ENCODE results near the gene CADPS. TPM values are rescaled to one million over a fixed set of nuclear protein-coding genes. Genes with fewer than 3 reads are reported as not detected.

The CADPS gene
- total RNA-seq, 3 donors from 2014 or later (not counting 1 experiment from before 2014, with no cell fraction given), result not detected

GRCh38 chr3:62615258-62615849 lies 259.9 kb downstream of the CADPS start:
- Histone ChIP-seq H3K4me1 (ENCODE audit: control insufficient read depth, insufficient read depth, low read length) (no peaks in the 10 kb centered on the region), H3K4me3 (ENCODE audit: low read length) (no peak overlapping the region), H3K36me3 (ENCODE audit: control insufficient read depth, insufficient read depth, low read length) (no peaks in the 10 kb centered on the region), H3K27me3 (ENCODE audit: control insufficient read depth, insufficient read depth, low read length) (no peaks in the 10 kb centered on the region), H3K9me3 (ENCODE audit: control insufficient read depth, insufficient read depth, low read length) (no peaks in the 10 kb centered on the region), H3K27ac (ENCODE audit: low read length) (no peak overlapping the region)
- Mint-ChIP-seq H3K4me1 (no peaks in the 10 kb centered on the region), H3K4me3 (no peak overlapping the region), H3K27me3 (ENCODE audit: low read depth in 2 of 2) (no peaks in the 10 kb centered on the region), H3K36me3 (no peaks in the 10 kb centered on the region), H3K27ac (no peak overlapping the region), H3K9me3 (peaks cover 8 to 10% of the 10 kb centered on the region in 2 donors)
- ATAC-seq (no peak), DNase-seq (no peak)
- intact Hi-C loops (cut with micrococcal nuclease), result no loop called here
- no peak for TF ChIP-seq CTCF (IDR thresholded peaks at IDR 0.05)
- 55% methylated on average over 4 of the region's 5 CpGs for WGBS (ENCODE audit: insufficient coverage)

GRCh38 chr3:62614527-62614926 lies 260.7 kb downstream of the CADPS start:
- no peaks in the 10 kb centered on the region for H3K9me3 ChIP-seq (ENCODE audit: control insufficient read depth, insufficient read depth, low read length)
- no peak overlapping the region for H3K27ac Mint-ChIP-seq
- H3K27me3 Mint-ChIP-seq (ENCODE audit: low read depth in 2 of 2), result no peaks in the 10 kb centered on the region
- no peaks in the 10 kb centered on the region for H3K4me1 Mint-ChIP-seq
- H3K9me3 Mint-ChIP-seq, result peaks cover 8 to 10% of the 10 kb centered on the region in 2 donors
- no peak for ATAC-seq
- intact Hi-C loops (cut with micrococcal nuclease), result no loop called here
- TF ChIP-seq CTCF (IDR thresholded peaks at IDR 0.05), result no peak
- H3K4me1 ChIP-seq (ENCODE audit: control insufficient read depth, insufficient read depth, low read length), result no peaks in the 10 kb centered on the region
- H3K4me3 ChIP-seq (ENCODE audit: low read length), result no peak overlapping the region
- no peak for DNase-seq
- no peak overlapping the region for H3K27ac ChIP-seq (ENCODE audit: low read length)
- no peak overlapping the region for H3K4me3 Mint-ChIP-seq
- H3K27me3 ChIP-seq (ENCODE audit: control insufficient read depth, insufficient read depth, low read length), result no peaks in the 10 kb centered on the region
- no peaks in the 10 kb centered on the region for H3K36me3 Mint-ChIP-seq
- no peaks in the 10 kb centered on the region for H3K36me3 ChIP-seq (ENCODE audit: control insufficient read depth, insufficient read depth, low read length)
- WGBS (ENCODE audit: insufficient coverage), result 83% methylated on average over 1 of the region's 1 CpG

- H3K27me3 Mint-ChIP-seq (ENCODE audit: low read depth in 2 of 2), result no peaks in the 10 kb centered on the region
- no peaks in the 10 kb centered on the region for H3K36me3 ChIP-seq (ENCODE audit: control insufficient read depth, insufficient read depth, low read length)
Measured at GRCh38 chr3:62611541-62612240, 263.5 kb downstream of the CADPS start.

More at GRCh38 chr3:62611541-62612240, 263.5 kb downstream of the CADPS start:
- Mint-ChIP-seq H3K4me3 (no peak overlapping the region), H3K36me3 (no peaks in the 10 kb centered on the region), H3K27ac (no peak overlapping the region), H3K4me1 (no peaks in the 10 kb centered on the region), H3K9me3 (peaks cover 4 to 6% of the 10 kb centered on the region in 2 donors)
- H3K27me3 ChIP-seq (ENCODE audit: control insufficient read depth, insufficient read depth, low read length), result no peaks in the 10 kb centered on the region
- H3K4me1 ChIP-seq (ENCODE audit: control insufficient read depth, insufficient read depth, low read length), result no peaks in the 10 kb centered on the region
- intact Hi-C loops (cut with micrococcal nuclease), result no loop called here
- no peak for DNase-seq
- H3K9me3 ChIP-seq (ENCODE audit: control insufficient read depth, insufficient read depth, low read length), result no peaks in the 10 kb centered on the region
- no peak overlapping the region for H3K4me3 ChIP-seq (ENCODE audit: low read length)
- no peak overlapping the region for H3K27ac ChIP-seq (ENCODE audit: low read length)
- no peak for ATAC-seq
- 92% methylated on average over 3 of the region's 3 CpGs for whole genome bisulfite sequencing (ENCODE audit: insufficient coverage)
- TF ChIP-seq CTCF (IDR thresholded peaks at IDR 0.05), result no peak

Measured in natural killer cell (primary cell).